Astrocyte of the cerebellum (primary cell): Measurements from ENCODE around the gene TPX2.

Experiments
- DNase-seq: peaks from one replicate; pipeline ENCODE4 v3.0.0-alpha.2; 2011; ENCODE audit warnings: low read depth
- H3K4me3 ChIP-seq: 2 replicates; pipeline ENCODE4 v1.5.1; 2011; ENCODE audit warnings: mild to moderate bottlenecking, low read depth, low read length, moderate library complexity
- CTCF ChIP-seq: IDR thresholded peaks from 2 replicates; pipeline ENCODE4 v1.5.1; 2012; ENCODE audit warnings: low read length, low read depth, moderate library complexity, mild to moderate bottlenecking; ENCODE audit errors: missing control alignments
- in situ Hi-C: cut with HindIII; loops from 2 replicates; pipeline ENCODE4 v1.10.0; 2017; ENCODE audit warnings: low sequenced_read_pairs

TPX2 gene

GRCh38 chr20:31758521-31758920, 19.4 kb downstream of the TPX2 start:
- TF ChIP-seq CTCF, result no peak
- in situ Hi-C loops, result loop anchor here (5.0 kb wide), 1 partner anchor 54 kb away; no protein-coding TSS in a partner anchor
- no peak overlapping the region for H3K4me3 ChIP-seq
- no peak for DNase-seq

GRCh38 chr20:31758991-31759390, 19.9 kb downstream of the TPX2 start:
- in situ Hi-C loops, result loop anchor here (5.0 kb wide), 1 partner anchor 53 kb away; no protein-coding TSS in a partner anchor
- H3K4me3 ChIP-seq, result no peak overlapping the region
- TF ChIP-seq CTCF, result no peak
- DNase-seq, result no peak

- no peak overlapping the region for H3K4me3 ChIP-seq
- in situ Hi-C loops, result loop anchor here (5.0 kb wide), 1 partner anchor 52 kb away; no protein-coding TSS in a partner anchor
- no peak for TF ChIP-seq CTCF
- DNase-seq, result no peak
Observed at GRCh38 chr20:31759836-31760518, 20.9 kb downstream of the TPX2 start.

- H3K4me3 ChIP-seq, result no peak overlapping the region
Observed at GRCh38 chr20:31760519-31761240, 21.6 kb downstream of the TPX2 start.

GRCh38 chr20:31764641-31765305, 25.7 kb downstream of the TPX2 start:
- in situ Hi-C loops, result no loop called here
- DNase-seq, result no peak
- TF ChIP-seq CTCF, result no peak
- no peak overlapping the region for H3K4me3 ChIP-seq

More at GRCh38 chr20:31760519-31761240, 21.6 kb downstream of the TPX2 start:
- in situ Hi-C loops, result no loop called here
- DNase-seq, result no peak
- TF ChIP-seq CTCF, result no peak

GRCh38 chr20:31767805-31768204, 28.7 kb downstream of the TPX2 start:
- in situ Hi-C loops, result no loop called here
- H3K4me3 ChIP-seq, result no peak overlapping the region
- no peak for TF ChIP-seq CTCF

More at GRCh38 chr20:31767805-31768204, 28.7 kb downstream of the TPX2 start:
- no peak for DNase-seq
